GM19467 (cell line): Measurements from ENCODE around the gene OR1I1.
"Not testable (repeated sequence)": the region's sequence is repeated elsewhere in the genome, so short reads cannot be mapped to it uniquely, and the experiment has no call there.

Experiments used
- ATAC-seq: cut with Tn5 transposase; IDR thresholded peaks from one replicate; pipeline ENCODE4 v1.9.1; 2021; ENCODE audit warnings: mild to moderate bottlenecking, moderate library complexity; ENCODE audit not compliant: unreplicated experiment

OR1I1 gene

DNA sequence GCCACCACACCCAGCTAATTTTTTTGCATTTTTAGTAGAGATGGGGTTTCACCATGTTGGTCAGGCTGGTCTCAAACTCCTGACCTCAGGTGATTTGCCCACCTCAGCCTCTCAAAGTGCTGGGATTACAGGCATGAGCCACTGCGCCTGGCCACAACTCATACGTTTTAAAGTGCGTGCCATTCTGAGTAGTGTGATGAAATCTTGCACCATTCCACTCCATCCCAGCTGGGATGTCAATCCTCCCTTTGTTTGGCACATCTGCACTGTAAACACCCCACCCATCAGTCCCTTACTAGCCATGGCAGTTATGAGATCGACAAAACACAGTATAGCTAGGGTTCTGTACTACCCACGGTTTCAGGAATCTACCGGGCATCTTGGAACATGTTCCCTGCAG lies 16.0 kb downstream of the OR1I1 start:
- not testable (repeated sequence) for ATAC-seq

DNA sequence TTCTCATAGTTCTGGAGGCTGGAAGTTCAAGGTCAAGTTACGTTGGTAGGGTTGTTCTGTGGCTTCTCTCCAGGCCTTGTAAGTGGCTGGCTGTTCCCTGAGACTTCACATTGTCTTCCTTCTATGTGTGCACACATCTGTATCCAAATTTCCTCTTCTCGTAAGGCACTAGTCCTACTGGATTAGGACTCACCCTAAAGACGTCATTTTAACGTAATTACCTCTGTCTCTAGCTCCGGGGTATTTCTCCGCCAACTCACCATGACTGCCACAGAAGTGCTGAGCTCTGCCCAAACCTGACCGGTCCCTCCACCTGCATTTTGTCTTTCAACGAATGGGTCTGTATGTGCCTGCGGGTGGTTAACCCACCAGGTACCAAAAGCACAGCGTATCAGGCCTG lies 16.4 kb downstream of the OR1I1 start:
- no peak for ATAC-seq

DNA sequence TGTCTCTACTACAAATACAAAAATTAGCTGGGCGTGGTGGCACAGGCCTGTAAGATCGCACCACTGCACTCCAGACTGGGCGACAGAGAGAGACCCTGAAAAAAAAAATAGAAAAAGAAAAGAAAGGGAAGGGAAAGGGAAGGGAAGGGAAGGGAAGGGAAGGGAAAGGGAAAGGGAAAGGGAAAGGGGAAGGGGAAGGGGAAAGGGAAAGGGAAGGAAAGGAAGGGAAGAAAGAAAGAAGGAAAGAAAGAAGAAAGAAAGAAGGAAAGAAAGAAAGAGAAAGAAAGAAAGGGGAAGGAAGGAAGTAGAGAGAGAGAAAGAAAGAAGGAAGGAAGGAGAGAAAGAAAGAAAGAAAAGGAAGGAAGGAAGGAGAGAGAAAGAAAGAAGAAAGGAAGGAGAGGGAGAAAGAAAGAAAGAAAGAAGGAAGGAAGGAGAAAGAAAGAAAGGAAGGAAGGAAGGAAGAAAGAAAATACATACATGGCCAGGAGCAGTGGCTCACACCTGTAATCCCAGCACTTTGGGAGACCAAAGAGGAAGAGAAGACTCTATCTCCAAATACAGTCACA lies 17.1 kb downstream of the OR1I1 start:
- ATAC-seq, result no peak

DNA sequence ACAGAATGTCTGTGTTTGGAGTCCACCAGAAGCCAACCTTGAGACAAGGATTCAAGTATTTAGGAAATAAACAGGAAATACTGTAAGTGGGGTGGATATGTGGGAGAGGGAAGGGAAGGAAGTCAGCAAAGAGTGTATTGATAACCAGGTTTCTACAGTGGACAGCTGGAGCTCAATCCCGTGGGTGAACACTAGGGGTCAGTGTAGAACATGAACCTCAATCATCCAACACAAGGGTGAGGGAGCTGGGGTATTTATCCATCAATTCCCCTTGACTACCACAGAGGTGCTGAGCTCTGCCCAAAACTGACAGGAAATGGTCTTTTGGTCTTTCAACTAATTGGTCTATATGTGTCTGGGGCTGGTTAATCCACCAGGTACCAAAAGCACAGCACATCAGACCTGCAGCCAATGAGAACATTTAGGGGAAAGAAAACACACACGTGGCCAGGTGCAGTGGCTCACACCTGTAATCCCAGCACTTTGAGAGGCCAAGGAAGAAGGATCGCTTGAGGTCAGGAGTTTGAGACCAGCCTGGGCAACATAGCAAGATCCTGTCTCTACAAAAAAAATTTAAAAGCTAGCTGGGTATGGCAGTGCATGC lies 19.6 kb downstream of the OR1I1 start:
- ATAC-seq, result no peak

DNA sequence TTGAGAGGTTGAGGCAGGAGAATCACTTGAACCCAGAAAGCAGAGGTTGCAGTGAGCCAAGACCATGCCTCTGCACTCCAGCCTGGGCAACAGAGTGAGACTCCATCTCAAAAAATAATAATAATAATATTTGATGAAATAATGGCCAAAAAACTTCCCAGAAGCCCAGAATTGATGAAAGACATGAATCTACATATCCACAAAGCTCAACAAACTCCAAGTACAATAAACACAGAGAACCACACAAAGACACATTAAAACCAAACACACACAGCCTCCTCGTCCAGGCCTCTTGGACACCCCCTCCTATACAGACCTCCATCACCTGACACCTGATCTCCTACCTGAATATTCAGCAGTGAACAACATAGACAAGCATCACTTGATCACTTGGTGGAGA lies 22.0 kb downstream of the OR1I1 start:
- ATAC-seq, result no peak

DNA sequence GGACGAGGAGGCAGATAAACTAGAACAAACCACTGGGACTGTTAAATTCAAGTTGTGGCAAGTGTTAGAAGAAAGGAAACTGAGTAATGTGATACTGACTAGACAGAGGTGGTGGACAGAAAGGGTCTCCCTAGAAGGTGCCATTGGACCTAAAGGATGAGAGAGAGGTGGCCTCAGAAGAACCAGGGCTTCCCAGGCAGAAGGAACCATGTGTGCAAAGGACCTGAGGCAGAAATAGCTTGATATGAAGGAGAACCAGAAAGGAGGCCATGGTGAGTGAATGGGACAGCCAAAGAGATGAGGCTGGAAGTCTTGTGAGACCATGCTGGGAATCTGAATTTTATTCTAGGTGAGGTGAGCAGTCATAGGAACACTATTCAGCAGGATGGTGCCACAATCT lies 22.4 kb downstream of the OR1I1 start:
- ATAC-seq, result no peak

DNA sequence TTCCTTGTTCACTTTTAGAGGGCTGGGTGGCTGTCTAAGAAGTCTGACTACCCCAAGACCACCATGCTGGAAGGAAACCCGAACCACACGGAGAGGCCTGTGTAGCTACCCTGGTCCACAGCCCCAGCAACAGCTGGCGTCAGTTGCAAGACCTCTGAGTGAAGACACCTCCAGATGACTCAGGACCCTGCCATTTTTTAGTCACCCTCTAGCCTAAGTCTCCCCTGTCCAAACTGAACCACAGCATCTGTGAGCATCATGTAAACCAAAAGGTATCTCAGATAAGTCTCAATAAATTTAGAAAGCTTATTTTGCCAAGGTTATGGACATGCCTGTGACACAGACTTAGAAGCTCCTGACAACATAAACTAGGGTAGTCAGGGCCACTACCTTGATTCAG lies 23.0 kb downstream of the OR1I1 start:
- ATAC-seq, result no peak

DNA sequence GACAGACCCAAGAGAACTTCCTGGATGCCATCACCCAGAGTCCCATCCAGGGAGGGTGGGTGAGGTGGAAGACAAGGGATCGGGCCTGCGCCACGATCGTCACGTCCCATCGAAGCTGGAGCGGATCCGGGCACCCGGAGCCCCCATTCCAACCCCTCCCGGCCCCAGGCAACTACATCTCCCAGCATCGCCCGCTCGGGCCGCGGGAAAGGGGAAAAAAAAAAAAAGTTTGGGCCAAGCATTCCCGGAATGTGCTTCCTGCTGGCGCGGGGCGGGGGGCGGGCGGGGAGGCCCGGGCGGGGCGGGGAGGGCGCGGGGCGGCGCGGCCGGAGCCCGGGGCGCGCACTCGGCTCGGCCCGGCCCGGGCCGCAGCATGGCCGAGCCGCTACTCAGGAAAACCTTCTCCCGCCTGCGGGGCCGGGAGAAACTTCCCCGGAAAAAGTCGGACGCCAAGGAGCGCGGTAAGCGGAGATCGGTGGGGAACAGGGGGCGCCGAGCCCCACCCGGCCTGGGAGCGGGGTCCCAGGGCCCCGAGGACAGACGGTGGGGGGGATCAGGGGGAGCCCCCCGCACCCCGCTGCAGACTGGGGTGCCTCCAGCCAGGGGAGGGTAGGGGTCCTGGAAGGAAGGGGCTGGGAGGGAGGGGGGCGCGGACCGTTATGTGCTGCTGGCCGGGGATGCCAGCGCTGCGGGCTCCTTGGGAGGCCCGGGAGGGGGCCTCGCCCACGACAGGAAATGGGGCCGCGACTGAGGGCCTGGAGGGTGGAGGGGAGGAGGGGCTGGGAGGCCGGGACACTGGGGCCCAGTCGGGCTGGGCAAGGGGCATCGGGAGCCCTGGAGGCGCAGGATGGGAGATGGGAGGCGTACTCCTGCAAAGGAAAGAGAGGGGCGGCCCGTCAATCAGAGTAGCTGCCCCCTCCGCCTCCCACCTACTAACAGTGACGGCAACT lies 25.3 kb downstream of the OR1I1 start, which contains the start of gene SYDE1:
Gene SYDE1, plus strand, starts transcription at position 341 of the 950 bp plus-strand sequence. Its CDS starts 33 bp downstream, at position 374.
- no peak for ATAC-seq

DNA sequence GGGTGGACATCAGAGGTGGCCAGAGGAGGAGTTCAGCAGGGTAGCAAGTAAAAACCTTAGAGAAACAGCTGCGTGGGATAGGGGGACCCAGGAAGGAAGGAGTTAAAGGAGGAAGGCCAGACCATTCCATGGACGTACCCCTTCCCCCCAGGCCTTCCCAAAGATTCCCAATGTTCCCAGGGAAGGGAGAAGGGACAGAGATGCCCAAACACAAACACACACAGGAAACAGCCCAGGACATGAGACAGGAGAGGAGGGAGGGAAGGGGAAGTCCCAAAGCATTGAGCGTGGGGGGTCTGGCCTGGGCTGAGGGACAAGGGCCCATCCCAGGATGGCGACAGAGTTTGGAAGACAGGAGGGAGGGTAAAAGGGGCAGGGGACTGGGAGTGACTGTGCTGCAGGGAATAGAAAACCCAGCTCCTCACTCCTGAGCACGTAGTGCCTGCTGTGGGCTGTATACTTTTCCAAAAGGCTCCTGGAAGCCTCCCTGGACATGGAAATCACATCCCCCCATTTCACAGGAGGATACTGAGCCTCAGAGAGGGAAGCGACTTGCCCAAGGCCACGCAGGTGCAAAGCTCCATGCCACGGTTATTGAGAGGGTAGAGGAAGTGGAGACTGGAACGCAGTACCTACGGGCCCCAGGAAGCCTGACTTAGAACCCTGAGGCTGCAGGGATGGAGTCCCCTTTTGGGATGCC lies 26.3 kb downstream of the OR1I1 start:
- no peak for ATAC-seq

DNA sequence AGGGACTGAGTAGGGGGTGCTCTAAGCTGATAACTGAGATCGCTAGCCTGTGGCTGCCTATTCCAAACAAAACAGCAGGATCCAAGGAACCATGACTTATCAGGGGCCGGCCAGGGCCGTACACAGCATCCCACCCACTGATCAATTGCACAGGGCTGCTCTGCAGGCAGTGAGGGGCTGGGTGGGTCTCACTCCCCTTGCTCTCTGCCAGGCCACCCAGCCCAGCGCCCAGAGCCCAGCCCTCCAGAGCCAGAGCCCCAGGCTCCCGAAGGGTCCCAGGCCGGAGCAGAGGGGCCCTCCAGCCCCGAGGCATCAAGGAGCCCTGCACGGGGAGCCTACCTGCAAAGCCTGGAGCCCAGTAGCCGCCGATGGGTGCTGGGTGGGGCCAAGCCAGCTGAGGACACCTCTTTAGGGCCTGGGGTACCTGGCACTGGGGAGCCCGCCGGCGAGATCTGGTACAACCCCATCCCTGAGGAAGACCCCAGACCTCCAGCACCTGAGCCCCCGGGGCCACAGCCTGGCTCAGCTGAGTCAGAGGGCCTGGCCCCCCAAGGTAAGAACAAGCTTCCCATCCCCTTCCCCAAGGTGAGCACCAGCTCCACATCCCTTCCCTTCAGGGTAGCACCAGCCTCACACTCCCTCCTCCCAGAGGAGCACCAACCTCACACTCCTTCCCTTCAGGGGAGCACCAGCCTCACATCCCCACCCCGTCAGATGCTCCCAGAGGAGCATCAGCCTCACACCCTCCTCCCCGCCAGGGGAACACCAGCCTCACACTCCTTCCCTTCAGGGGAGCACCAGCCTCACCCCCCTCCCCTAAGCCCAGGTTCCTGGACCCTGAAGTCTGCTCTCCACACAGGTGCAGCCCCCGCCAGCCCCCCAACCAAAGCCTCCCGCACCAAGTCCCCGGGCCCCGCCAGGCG lies 27.1 kb downstream of the OR1I1 start:
- ATAC-seq, result no peak

DNA sequence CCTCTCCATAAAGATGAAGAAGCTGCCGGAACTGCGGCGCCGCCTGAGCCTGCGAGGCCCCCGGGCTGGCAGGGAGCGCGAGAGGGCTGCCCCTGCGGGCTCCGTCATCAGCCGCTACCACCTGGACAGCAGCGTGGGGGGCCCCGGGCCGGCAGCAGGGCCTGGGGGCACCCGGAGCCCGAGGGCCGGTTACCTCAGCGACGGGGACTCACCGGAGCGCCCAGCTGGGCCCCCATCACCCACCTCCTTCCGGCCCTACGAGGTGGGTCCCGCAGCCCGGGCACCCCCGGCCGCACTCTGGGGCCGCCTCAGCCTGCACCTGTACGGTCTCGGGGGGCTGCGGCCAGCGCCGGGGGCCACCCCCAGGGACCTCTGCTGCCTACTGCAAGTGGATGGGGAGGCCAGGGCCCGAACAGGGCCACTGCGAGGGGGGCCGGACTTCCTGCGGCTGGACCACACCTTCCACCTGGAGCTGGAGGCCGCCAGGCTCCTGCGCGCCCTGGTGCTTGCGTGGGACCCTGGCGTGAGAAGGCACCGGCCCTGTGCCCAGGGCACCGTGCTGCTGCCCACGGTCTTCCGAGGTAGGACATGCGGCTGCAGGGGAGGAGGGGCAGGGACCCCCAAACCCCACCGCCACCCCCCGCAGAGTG lies 27.9 kb downstream of the OR1I1 start:
- no peak for ATAC-seq

DNA sequence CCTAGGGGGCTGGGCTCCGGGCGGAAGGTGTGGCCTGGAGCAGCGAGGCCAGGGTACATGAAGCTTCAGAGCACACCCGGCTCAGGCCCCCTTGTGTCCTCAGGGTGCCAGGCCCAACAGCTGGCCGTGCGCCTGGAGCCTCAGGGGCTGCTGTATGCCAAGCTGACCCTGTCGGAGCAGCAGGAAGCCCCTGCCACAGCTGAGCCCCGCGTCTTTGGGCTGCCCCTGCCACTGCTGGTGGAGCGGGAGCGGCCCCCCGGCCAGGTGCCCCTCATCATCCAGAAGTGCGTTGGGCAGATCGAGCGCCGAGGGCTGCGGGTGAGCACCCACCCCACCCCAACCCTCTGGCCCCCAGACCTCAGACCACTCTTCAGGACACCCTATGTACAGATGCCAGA lies 28.4 kb downstream of the OR1I1 start:
- ATAC-seq, result no peak

DNA sequence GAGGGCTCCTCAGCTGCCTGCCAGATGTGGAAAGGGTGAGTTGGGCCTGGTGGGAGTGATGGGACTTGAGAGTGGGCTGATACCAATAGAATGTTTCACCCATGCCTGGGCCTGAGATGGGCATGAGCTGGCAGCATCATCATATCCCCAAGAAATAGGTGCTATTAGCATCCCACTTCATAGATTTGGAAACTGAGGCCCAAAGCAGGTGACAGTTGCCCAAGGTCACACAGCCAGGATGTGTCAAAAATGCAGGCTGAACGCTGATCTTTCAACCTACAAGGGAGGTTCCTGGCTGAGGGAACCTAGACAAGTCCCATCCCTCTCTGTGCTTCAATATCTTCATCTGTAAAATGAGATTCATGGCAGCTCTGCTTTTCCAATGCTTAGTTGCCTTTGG lies 29.7 kb downstream of the OR1I1 start:
- no peak for ATAC-seq

DNA sequence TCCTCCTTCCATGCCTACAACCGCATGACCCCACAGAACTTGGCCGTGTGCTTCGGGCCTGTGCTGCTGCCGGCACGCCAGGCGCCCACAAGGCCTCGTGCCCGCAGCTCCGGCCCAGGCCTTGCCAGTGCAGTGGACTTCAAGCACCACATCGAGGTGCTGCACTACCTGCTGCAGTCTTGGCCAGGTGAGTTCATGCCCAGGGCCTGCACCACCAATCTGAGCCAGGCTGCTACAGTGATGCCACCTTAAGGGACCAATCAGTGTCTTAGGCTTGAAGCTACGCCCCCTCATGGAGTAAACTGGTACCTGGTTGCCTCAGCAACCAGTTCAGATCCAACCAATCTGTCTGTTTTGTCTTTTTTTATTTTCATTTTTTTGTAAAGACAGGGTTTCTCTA lies 30.4 kb downstream of the OR1I1 start:
- no peak for ATAC-seq

DNA sequence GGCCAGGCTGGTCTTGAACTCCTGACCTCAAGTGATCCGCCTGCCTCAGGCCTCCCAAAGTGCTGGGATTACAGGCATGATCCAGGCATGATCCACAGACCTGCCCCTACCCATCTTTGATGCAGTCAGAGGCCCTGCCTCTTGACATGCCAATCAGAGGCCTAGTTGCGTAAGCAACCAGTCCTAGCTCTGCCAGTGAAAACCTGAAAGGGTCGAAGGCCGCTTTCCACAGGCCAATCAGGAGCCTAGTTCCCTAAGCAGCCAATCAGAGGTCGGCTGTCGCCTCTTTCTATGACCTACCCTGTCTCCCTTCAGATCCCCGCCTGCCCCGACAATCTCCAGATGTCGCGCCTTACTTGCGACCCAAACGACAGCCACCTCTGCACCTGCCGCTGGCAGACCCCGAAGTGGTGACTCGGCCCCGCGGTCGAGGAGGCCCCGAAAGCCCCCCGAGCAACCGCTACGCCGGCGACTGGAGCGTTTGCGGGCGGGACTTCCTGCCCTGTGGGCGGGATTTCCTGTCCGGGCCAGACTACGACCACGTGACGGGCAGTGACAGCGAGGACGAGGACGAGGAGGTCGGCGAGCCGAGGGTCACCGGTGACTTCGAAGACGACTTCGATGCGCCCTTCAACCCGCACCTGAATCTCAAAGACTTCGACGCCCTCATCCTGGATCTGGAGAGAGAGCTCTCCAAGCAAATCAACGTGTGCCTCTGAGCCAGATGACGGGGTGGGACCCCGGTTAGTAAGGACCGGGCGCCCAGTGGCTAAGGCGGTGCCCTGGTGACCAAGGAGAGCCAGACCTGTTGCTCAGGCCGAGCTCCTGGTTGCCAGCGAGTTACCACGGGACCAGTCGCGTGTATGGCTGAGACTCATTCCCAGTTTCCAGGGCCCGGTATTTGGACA lies 31.5 kb downstream of the OR1I1 start:
- no peak for ATAC-seq

DNA sequence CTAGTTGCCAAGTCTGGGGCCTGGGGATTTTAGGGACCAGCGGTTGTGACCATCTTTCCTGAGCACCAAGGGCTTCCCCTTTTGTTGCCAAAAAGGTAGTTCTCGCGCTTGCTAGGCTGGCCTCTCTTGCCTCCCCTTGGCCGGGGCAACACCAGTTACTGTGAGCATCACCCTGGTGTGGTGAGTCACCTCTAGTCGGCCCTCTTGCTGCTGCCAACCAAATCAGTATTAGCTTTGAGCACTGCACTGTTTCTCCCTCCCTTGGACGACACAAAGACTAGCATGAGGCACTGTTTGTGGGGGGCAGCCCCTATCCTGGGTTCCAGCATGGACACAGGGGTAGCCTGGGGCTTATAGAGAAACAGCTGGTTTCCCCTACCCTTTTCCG lies 32.1 kb downstream of the OR1I1 start:
- ATAC-seq, result no peak

DNA sequence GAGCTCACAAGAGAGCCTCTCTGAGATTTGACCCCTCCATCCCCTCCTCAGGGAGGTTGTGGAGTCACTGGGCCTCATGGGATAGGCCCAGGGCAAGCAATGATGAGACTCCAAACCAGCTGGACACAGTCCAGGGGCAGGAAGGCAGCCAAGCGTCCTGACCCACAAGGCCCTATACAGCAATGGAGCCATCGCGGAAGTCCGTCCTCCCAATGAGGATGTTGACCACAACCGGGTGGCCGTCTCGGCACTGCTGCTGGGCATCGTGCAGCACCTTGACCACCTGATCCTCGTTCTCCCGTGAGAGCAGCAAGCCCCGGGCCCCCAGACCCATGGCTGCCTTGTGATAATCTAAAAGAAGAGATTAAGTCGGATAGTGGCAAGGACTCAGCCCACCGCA lies 33.1 kb downstream of the OR1I1 start:
- no peak for ATAC-seq

DNA sequence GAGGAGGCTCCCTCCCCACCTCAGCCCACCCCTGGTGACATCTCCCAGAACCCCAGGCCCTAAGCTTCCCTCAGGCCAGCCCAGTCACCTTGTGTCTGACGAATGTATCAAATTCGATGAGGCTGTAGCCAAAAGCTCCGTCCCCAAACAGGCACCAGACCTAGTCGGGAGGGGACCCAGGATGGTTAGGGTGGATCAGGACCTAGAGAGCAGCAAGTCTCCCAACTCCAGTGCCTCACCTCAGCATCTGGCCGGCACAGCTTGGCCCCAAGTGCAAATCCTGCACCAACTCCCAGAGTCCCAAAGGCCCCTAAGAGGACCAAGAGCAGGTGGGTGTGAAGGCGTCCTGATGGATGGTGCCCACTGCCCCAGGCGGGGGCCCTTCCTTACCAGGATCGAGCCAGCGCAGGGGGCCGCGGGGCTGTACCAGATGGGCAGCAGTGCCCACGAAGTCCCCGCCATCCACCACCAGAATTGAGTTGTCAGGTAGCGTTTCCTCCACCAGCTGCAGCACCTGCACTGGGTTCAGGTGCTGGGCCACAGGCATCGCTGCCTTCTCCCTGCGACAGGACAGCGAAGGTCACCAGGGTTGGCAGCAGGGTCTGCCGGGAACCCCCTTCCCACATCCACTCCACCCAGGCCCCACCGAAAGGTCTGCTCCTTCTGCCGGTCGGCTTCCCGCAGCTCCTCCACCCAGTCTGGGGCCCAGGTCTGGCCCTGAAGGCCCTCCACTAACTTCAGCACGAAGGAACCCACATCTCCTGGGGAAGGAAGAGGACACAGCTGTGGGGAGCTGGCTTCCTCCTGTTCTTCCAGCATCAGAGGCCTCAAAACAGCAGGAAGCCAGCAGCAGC lies 34.0 kb downstream of the OR1I1 start:
- no peak for ATAC-seq
